GM18507 (cell line): ENCODE data around the gene PSMB11.
"Not testable (repeated sequence)": the region's sequence is repeated elsewhere in the genome, so short reads cannot be mapped to it uniquely, and the experiment has no call there.

ENCODE experiments used
- DNase-seq: peaks from one replicate; pipeline ENCODE4 v3.0.0; 2011; ENCODE audit warnings: low read depth; ENCODE audit not compliant: insufficient read length; ENCODE audit errors: extremely low spot score
- FAIRE-seq: peaks from 2 replicates; lab custom pipeline; 2011; peaks lifted over from hg19 to GRCh38; lab: Jason Lieb, UNC

Gene PSMB11

DNA sequence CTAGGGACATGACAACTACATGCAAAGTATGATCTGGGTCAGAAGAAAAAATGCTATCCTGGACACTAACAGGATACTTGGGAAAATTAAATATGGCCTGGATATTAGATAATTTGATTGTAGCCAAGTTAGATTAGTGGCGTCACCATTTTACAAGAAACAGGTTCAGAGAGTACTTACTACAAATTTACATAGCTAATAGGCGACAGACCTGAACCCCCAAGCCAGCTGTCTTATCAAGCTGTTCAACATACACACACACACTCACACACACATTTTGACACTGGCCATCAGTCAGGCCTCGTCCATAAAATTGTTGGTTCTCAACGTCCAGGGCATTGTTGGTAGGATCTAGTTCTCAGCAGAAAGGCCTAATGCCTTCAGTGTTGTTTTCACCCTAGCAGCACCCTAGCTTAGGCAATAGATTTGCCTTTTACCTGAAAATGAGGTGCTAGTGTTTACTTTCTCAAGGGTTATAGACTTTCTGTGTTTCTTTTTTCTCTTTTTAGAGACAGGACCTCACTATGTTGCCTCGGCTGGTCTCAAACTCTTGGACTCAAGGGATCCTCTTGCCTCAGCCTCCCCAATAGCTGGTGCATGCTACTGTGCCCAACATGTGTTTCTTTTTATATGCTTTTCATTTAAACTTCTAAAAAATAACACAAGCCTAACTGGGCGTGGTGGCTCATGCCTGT is 28.8 kb upstream of the PSMB11 start:
- FAIRE-seq (no peak), DNase-seq (no peak)

- DNase-seq, FAIRE-seq: not testable (repeated sequence)
Measured at GRCh38 chr14:23013749-23014054, 28.3 kb upstream of the PSMB11 start.

DNA sequence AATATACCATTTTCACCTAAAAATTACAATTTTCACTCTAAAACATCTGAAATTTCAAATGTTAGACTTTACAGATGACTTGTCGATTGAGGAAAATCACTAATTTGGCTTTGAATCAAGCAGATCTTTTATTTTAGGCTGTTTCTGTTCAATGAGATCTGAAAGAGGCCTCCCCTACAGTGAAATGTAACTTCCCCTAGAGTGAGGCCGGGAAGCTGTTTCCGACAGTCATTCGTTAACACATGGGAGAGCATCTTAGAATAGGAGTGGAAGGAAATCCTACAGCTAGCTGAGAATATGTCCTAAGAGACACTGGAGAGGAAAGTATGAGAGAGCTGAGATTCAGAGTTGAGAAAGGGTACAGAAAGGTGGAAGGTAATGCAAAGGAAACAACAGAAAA is 26.4 kb upstream of the PSMB11 start:
- FAIRE-seq (no peak), DNase-seq (no peak)

DNA sequence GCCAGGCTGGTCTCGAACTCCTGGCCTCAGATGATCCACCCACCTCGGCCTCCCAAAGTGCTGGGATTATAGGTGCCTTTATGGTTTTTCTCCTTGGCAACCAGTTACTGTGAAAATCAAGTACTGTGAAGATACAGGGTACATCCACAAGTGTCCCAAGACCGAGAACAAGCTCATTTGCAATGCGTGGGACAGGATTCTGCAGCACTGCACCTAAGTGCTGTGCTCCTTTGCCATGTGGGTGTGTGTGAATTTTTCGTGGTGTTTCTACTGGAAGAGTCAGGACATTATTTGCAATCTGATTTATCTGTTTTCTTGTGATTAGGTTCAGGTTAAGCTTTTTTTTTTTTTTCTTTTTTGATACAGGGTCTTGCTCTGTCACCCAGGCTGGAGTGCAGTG is 24.9 kb upstream of the PSMB11 start:
- FAIRE-seq (no peak), DNase-seq (no peak)

GRCh38 chr14:23018107-23018506 is 23.9 kb upstream of the PSMB11 start:
- DNase-seq (no peak), FAIRE-seq (no peak)

GRCh38 chr14:23020143-23021128 is 21.6 kb upstream of the PSMB11 start:
- FAIRE-seq = no peak
- DNase-seq = no peak

DNA sequence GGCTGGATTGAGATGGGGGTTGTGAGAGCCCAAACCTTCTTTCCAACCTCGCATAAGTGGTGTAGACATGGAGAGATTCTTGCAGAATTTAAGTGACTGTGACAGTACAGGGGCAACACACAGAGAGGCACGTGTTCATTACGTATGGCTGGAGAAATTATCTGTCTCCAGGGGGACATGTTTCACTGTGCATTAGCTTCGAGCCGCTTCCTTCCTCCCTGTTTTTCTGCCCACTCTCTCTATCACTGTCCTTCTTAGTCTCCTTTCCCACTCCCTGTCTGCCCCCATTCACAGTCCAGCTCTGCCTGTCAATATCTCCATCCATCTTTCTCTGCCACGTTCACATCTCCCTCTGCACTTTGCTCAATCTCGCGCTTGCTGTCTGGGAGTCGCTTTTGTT is 20.6 kb upstream of the PSMB11 start:
- DNase-seq = no peak
- no peak for FAIRE-seq

DNA sequence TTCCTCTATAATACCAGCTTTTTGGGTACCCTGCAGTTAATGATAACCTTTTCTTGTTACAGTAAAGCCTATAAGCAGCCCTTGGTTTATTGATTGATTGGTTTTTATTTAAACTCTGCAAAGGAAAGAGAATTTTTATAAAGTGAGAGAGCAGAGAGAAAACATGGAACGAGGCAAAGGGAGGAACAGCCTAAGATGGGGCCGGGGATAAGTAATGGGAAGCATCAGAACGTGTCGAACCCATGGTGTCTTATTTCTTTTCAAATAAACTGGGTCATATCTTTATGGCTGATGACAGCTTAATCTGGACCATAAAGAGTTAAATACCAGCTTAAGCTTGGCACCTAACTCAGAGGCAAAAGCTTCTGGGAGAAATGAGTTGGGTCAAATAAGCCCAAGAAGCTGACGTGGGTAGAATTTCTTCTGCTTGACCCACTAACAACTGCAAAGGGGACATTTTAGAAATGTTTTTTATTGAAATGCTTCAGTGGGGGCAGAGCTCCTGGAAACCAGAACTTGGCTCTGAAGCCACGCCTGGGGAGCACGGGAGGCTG is 20.0 kb upstream of the PSMB11 start:
- DNase-seq (no peak), FAIRE-seq (no peak)

DNA sequence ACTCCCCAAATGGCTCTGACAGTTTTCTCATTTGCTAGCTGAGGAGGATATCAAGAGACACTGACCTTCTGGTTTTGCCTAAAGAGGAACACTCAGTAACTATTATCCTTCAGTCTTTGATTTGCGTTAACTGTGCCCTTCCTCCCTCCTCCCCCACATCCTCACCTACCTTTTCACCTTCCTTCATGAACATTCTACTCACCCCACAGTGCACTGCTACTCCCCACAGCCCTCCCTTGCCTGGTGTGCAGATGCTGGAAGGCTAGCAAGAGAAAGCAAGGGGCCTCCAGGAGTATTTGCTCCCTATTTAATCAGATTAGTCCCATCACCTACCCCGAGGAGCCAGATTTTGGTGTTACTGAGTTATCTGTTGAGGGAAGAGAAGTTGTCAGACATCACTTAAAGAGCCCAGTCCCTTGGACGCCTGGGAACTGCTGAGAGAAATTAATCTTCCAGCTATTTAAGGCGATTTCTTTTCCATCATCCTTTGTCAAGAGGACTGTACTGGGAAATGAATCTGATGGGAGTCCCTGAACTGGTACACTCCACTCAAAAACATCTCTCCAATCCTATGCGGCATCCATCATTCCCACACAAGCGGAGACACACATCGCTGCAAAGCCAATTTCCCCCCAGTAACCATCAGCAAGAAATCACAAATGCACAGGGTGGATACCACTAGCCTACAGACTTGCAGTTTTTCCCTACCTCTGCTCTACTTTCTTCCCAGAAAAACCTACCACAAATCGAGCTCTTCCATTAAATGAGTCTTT is 18.8 kb upstream of the PSMB11 start:
- FAIRE-seq (no peak), DNase-seq (no peak)

- FAIRE-seq (no peak), DNase-seq (no peak)
Measured at GRCh38 chr14:23023795-23024152, 18.2 kb upstream of the PSMB11 start.

DNA sequence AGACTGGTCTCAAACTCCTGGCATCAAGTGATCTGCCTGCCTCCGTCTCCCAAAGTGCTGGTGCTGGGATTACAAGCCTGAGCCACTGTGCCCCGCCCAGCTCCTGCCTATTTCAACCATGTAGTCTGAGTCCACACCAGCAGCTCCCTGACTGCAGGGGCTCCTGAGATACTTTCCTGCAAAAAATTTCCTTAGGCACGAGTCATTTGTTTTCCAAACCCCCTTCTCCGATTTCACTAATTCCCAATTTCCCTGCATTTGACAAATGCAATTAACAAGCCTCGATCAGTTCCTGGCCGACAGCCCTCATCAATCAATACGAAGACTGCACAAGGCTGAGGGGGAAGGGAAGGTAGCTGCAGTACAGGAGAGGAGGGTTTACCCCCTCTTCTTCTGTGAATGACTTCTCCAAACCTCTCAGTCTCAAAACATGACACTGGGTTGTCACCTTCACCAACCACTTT is 17.4 kb upstream of the PSMB11 start:
- FAIRE-seq = no peak
- DNase-seq = no peak

GRCh38 chr14:23025151-23025814 is 16.7 kb upstream of the PSMB11 start:
- FAIRE-seq = no peak
- no peak for DNase-seq

- FAIRE-seq = no peak
- no peak for DNase-seq
Measured at GRCh38 chr14:23028799-23029198, 13.2 kb upstream of the PSMB11 start.

DNA sequence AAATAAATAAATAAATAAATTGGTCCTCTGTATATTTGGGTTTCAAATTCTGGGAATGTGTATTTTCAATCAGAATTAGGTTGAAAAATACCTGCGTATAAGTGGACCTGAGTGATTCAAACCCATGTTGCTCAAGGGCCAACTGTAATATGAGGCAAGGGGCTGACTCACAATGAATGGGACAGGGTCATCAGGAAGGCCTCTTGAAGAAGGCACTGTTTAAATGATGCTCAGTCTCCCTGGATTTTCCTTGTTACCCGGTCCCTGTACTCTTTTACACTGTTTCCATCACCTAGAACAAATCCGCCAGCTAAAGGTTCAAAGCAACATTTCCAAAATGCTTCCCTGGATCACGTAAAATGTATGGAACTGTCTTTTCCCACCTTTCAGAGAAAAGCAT is 11.1 kb upstream of the PSMB11 start:
- DNase-seq (no peak), FAIRE-seq (no peak)

GRCh38 chr14:23033251-23033727 is 8.7 kb upstream of the PSMB11 start:
- DNase-seq = no peak

GRCh38 chr14:23033801-23034497 is 8.1 kb upstream of the PSMB11 start:
- FAIRE-seq = no peak
- no peak for DNase-seq

More at GRCh38 chr14:23033251-23033727, 8.7 kb upstream of the PSMB11 start:
- FAIRE-seq = no peak

DNA sequence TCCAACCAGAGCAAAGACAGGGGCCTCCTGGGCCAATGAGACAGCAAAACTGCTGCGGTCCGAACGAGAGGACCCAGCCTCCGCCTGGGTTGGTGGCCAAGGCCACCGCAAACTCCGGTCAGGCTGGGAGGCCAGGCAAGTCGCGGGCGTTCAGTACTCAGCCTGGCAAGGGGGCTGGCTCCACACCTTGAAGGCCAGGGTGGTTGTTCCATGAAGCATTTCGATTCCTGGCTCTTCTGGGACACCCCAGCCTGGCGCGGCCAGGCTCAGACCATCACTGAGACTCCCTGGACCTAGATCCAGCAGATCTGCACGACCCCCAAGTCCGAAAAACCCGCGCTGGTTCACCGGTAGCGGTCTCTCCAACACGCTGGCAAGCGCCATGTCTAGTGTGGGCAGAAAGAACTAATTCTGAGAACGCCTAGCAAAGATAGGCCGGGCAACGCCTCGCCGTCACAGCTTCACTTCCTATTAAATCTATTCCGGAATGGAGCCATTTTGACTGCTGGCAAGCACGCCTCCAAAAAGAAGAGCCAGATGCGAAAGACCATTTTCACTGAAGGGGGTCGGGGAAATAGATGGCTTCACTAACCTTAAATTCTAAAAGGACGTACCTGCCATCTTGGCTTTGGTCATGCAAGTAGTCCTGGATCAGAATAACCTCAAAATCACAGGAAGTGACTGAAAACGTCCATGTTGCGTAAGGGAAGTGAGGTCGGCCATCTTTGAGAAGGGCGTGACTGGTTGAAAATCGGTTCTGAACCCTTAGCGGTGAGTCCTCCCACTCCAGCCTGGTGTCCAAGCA is 7.3 kb upstream of the PSMB11 start, which contains the start of gene PSMB5:
PSMB5 (minus strand) TSS at position 403 of the 805 bp plus-strand sequence; CDS start at position 384, 19 bp downstream.
- FAIRE-seq = peak; percentile 95

More for the DNA sequence above, 7.3 kb upstream of the PSMB11 start, which contains the start of gene PSMB5:
- DNase-seq = peak; percentile 82
